ENCODE measurements around the gene SH3GL2. TPM values are rescaled to one million over a fixed set of nuclear protein-coding genes. Genes with fewer than 3 reads are reported as not detected.

The SH3GL2 gene
- total and polyA plus RNA-seq, 2 donors (not counting 3 experiments of a cell fraction or from before 2014, with no cell fraction given), result 0.12 TPM; not detected in 1

DNA sequence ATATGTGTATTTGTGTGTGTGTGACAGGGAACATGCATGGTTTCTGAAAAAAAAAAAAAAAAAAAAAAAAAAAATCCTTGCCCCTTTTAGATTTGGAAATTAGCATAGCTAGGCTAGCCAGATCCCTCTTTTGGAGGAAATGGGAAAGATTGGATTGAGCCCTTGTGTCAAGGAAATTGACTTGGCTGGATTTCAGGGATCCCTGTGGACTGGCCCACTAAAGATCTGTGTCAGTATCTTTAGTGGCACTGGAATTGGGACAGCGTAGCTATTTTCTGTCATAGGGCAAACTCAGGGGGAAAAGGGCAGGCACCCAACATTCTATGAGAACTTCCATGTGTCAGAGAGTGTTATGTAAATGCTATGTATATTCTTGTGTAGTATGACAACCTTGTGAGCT is 35.4 kb downstream of the SH3GL2 start:
- ChIA-PET CTCF (interaction anchor here (0.6 kb wide), 2 partner anchors 50 to 108 kb away, joined by 3 to 4 read pairs; no protein-coding TSS in a partner anchor), POLR2A (no interaction called here)
- no peak for FAIRE-seq
- no peak for DNase-seq (ENCODE audit: low read depth, low spot score)
- Histone ChIP-seq H3K27ac (ENCODE audit: insufficient read depth, low read depth, low read length) (no peak overlapping the region), H3K4me2 (ENCODE audit: insufficient read depth, low read length) (no peak overlapping the region), H3K79me2 (ENCODE audit: control insufficient read depth, insufficient read depth, low read length) (no peaks in the 10 kb centered on the region), H3K36me3 (ENCODE audit: control insufficient read depth in 2 of 2, extremely low read depth in 1 of 2, insufficient read depth in 2 of 2, low read length in 2 of 2) (no peaks in the 10 kb centered on the region), H3K9ac (replicated peaks; ENCODE audit: extremely low read depth, insufficient read depth, low read length) (no peak overlapping the region), H3K4me1 (ENCODE audit: control insufficient read depth, extremely low read depth, insufficient read depth, low read length) (no peaks in the 10 kb centered on the region), H3K9me3 (replicated peaks; ENCODE audit: control insufficient read depth, insufficient read depth, low read length) (no peaks in the 10 kb centered on the region), H3K9me1 (replicated peaks; ENCODE audit: control insufficient read depth, extremely low read depth, insufficient read depth, low read length) (no peaks in the 10 kb centered on the region), H3K27me3 (ENCODE audit: control insufficient read depth in 2 of 2, insufficient read depth in 2 of 2, low read length in 2 of 2) (no peaks in the 10 kb centered on the region), H2AFZ (ENCODE audit: low read depth, low read length) (no peak overlapping the region), H4K20me1 (replicated peaks; ENCODE audit: control insufficient read depth, extremely low read depth, insufficient read depth, low read length) (no peaks in the 10 kb centered on the region), H3K4me3 (replicated peaks in 1 of 3; ENCODE audit: insufficient read depth in 1 of 3, low read depth in 1 of 3, low read length in 3 of 3) (no peak overlapping the region)
- TF ChIP-seq MYC (IDR thresholded peaks at IDR 0.05; ENCODE audit: low read depth, low read length) (no peak), GATA2 (IDR thresholded peaks at IDR 0.05; ENCODE audit: insufficient read depth, insufficient read length, low read depth, low read length) (no peak), JUN (IDR thresholded peaks at IDR 0.05; ENCODE audit: borderline replicate concordance, insufficient read depth, insufficient read length, low read depth) (no peak), POLR2A (IDR thresholded peaks at IDR 0.05; ENCODE audit: low read depth, low read length) (no peak), MAX (IDR thresholded peaks at IDR 0.05; ENCODE audit: insufficient read depth, insufficient read length) (no peak), EZH2 (IDR thresholded peaks at IDR 0.05; ENCODE audit: borderline replicate concordance, low read depth, low read length, severe bottlenecking) (no peak), POLR2AphosphoS5 (IDR thresholded peaks at IDR 0.05; ENCODE audit: insufficient read depth, low read depth, low read length) (no peak), CTCF (IDR thresholded peaks at IDR 0.05; ENCODE audit: extremely low read depth in 1 of 2, insufficient read depth in 1 of 2, low read depth in 1 of 2, low read length in 2 of 2) (no peak), FOS (IDR thresholded peaks at IDR 0.05; ENCODE audit: borderline replicate concordance, insufficient read depth, low read length) (no peak)
- dilution Hi-C loops (cut with MboI; ENCODE audit: extremely low pct_ligation_motif_present, low sequenced_read_pairs) (no loop called here), intact Hi-C loops (cut with micrococcal nuclease) (no loop called here)
- no TSS peak for BruUV-seq (replicated peaks)
